ENCODE results near the gene SLC43A2. TPM values are rescaled to one million over a fixed set of nuclear protein-coding genes. Genes with fewer than 3 reads are reported as not detected.

SLC43A2 gene
- total RNA-seq, 1 experiment from 2014 or later: 12.9 TPM

GRCh38 chr17:1597861-1598342 lies 30.7 kb downstream of the SLC43A2 start:
- DNase-seq: no peak
- H3K4me1 Mint-ChIP-seq: no peaks in the 10 kb centered on the region
- Histone ChIP-seq H3K23ac (ENCODE audit: insufficient read length, low read depth, low read length) (no peak overlapping the region), H3K27me3 (ENCODE audit: insufficient read depth, low read length) (no peaks in the 10 kb centered on the region), H3K4me2 (ENCODE audit: insufficient read depth, insufficient read length, low read length) (no peak overlapping the region), H4K20me1 (ENCODE audit: control insufficient read depth, insufficient read depth, insufficient read length) (no peaks in the 10 kb centered on the region), H4K91ac (ENCODE audit: insufficient read length, low read depth, low read length) (no peak overlapping the region), H3K4ac (ENCODE audit: low read depth, low read length) (no peak overlapping the region), H3K56ac (ENCODE audit: insufficient read length, low read depth, low read length) (no peak overlapping the region), H3K9ac (ENCODE audit: extremely low read depth, insufficient read length, low read length) (no peak overlapping the region), H3K18ac (ENCODE audit: insufficient read length, low read depth, low read length) (no peak overlapping the region), H2AK5ac (ENCODE audit: insufficient read length, low read length) (no peak overlapping the region), H2BK12ac (ENCODE audit: insufficient read length, low read depth, low read length) (no peak overlapping the region), H2BK20ac (ENCODE audit: low read depth, low read length, poor library complexity, severe bottlenecking) (no peak overlapping the region), H2AFZ (ENCODE audit: low read length) (no peak overlapping the region), H4K8ac (replicated peaks; ENCODE audit: insufficient read length, low read depth, low read length) (no peak overlapping the region), H3K4me1 (ENCODE audit: insufficient read depth, low read length) (no peaks in the 10 kb centered on the region), H3K14ac (ENCODE audit: insufficient read depth, low read length) (no peak overlapping the region), H3T11ph (ENCODE audit: low read length) (no peak overlapping the region), H3K9me3 (ENCODE audit: control insufficient read depth, low read depth, low read length) (no peaks in the 10 kb centered on the region), H3K79me2 (ENCODE audit: insufficient read depth, low read length) (no peaks in the 10 kb centered on the region), H3K79me1 (ENCODE audit: insufficient read depth, low read depth, low read length, poor library complexity, severe bottlenecking) (no peaks in the 10 kb centered on the region), H2BK5ac (ENCODE audit: insufficient read length, low read length) (no peak overlapping the region), H4K5ac (ENCODE audit: insufficient read length, low read depth, low read length) (no peak overlapping the region), H3K23me2 (ENCODE audit: insufficient read length, low read depth, low read length, poor library complexity, severe bottlenecking) (no peaks in the 10 kb centered on the region), H2BK120ac (ENCODE audit: low read depth, low read length, poor library complexity, severe bottlenecking) (no peak overlapping the region), H3K27ac (ENCODE audit: insufficient read length, low read depth, low read length) (no peak overlapping the region), H2BK15ac (ENCODE audit: low read depth, low read length) (no peak overlapping the region)
- no CpG with 5 or more reads among the region's 14 CpGs for WGBS (ENCODE audit: extremely low coverage, insufficient read length, low lambda C conversion rate)
- TF ChIP-seq CTCF (conservative IDR thresholded peaks at IDR 0.05): no peak
- peak overlapping the region in 2 of 3 experiments; percentile 63 to 86; a peak in 2 of 7 replicates for H3K27ac Mint-ChIP-seq
- peaks cover 8 to 9% of the 10 kb centered on the region in 2 experiments for H3K9me3 Mint-ChIP-seq
- peaks cover 10 to 15% (median 13%) of the 10 kb centered on the region in 3 experiments for H3K36me3 Mint-ChIP-seq (ENCODE audit: insufficient read depth in 1 of 3, low read depth in 3 of 3)
- H3K4me3 Mint-ChIP-seq: peak overlapping the region in 1 of 2 experiments; percentile 17; a peak in 1 of 5 replicates
- no peaks in the 10 kb centered on the region for H3K27me3 Mint-ChIP-seq (ENCODE audit: low read depth)

Data from H9 (cell line).